GM19239 (cell line): ENCODE measurements around the gene RINT1.

ENCODE experiments used
- DNase-seq: peaks from one replicate; pipeline ENCODE4 v3.0.0; 2011; ENCODE audit warnings: low spot score; ENCODE audit not compliant: insufficient read length
- FAIRE-seq: peaks from 2 replicates; lab custom pipeline; 2011; peaks lifted over from hg19 to GRCh38; lab: Jason Lieb, UNC

RINT1 gene

GRCh38 chr7:105530126-105530525 lies 1.9 kb upstream of the RINT1 start:
- DNase-seq (no peak), FAIRE-seq (no peak)

- no peak for DNase-seq
- FAIRE-seq: no peak
Observed at GRCh38 chr7:105530546-105530945, 1.5 kb upstream of the RINT1 start.

GRCh38 chr7:105532709-105533460 lies 884 bp downstream of the RINT1 start:
- no peak for FAIRE-seq
- no peak for DNase-seq

GRCh38 chr7:105538339-105538738 lies 6.3 kb downstream of the RINT1 start:
- no peak for FAIRE-seq
- no peak for DNase-seq

- FAIRE-seq (no peak), DNase-seq (no peak)
Observed at GRCh38 chr7:105559926-105560325, 27.9 kb downstream of the RINT1 start.

GRCh38 chr7:105565190-105565589 lies 33.2 kb downstream of the RINT1 start:
- FAIRE-seq: no peak
- no peak for DNase-seq

- DNase-seq (no peak), FAIRE-seq (no peak)
Observed at GRCh38 chr7:105567024-105567423, 35.0 kb downstream of the RINT1 start.

GRCh38 chr7:105567821-105568220 lies 35.8 kb downstream of the RINT1 start:
- DNase-seq: no peak
- no peak for FAIRE-seq

- FAIRE-seq: no peak
Observed at GRCh38 chr7:105571891-105572290, 39.9 kb downstream of the RINT1 start.

GRCh38 chr7:105577251-105577650 lies 45.2 kb downstream of the RINT1 start:
- DNase-seq (no peak), FAIRE-seq (no peak)

More at GRCh38 chr7:105571891-105572290, 39.9 kb downstream of the RINT1 start:
- DNase-seq: no peak

- DNase-seq (no peak), FAIRE-seq (no peak)
Observed at GRCh38 chr7:105578496-105578895, 46.5 kb downstream of the RINT1 start.

GRCh38 chr7:105580022-105580740 lies 48.2 kb downstream of the RINT1 start:
- FAIRE-seq (no peak), DNase-seq (no peak)

- FAIRE-seq (peak; percentile 57), DNase-seq (peak; percentile 82)
Observed at GRCh38 chr7:105581066-105581811, 49.2 kb downstream of the RINT1 start, which contains the start of gene EFCAB10. Gene EFCAB10 (minus strand): TSS chr7:105581493. CDS start chr7:105581463, 30 bp downstream.

- FAIRE-seq (no peak), DNase-seq (no peak)
Observed at GRCh38 chr7:105583061-105583460, 51.1 kb downstream of the RINT1 start.

GRCh38 chr7:105584165-105584564 lies 52.2 kb downstream of the RINT1 start:
- FAIRE-seq: no peak
- DNase-seq: no peak

- FAIRE-seq: peak; percentile 91
- DNase-seq: peak; percentile 29
Observed at GRCh38 chr7:105585850-105586500, 54.0 kb downstream of the RINT1 start.

- no peak for DNase-seq
- FAIRE-seq: no peak
Observed at GRCh38 chr7:105587909-105588635, 56.1 kb downstream of the RINT1 start.

GRCh38 chr7:105589356-105590077 lies 57.5 kb downstream of the RINT1 start:
- peak; percentile 50 for DNase-seq

GRCh38 chr7:105590793-105591192 lies 58.8 kb downstream of the RINT1 start:
- DNase-seq (no peak), FAIRE-seq (no peak)

More at GRCh38 chr7:105589356-105590077, 57.5 kb downstream of the RINT1 start:
- peak; percentile 95 for FAIRE-seq
